NCI-H2196 treated with DMSO at 0.1 percent for 48 hours (cell line): Measurements from ENCODE around the gene SH3BGRL2.
"Not testable (repeated sequence)": the region's sequence is repeated elsewhere in the genome, so short reads cannot be mapped to it uniquely, and the experiment has no call there.

ENCODE experiments used
- DNase-seq: peaks from one replicate; lab custom pipeline; 2025; ENCODE audit not compliant: unreplicated experiment; lab: John Stamatoyannopoulos, UW

Gene SH3BGRL2

GRCh38 chr6:79647741-79648140 lies 16.6 kb downstream of the SH3BGRL2 start:
- no peak for DNase-seq

- no peak for DNase-seq
Observed at GRCh38 chr6:79648328-79648727, 17.2 kb downstream of the SH3BGRL2 start.

- no peak for DNase-seq
Observed at GRCh38 chr6:79649016-79649415, 17.9 kb downstream of the SH3BGRL2 start.

- no peak for DNase-seq
Observed at GRCh38 chr6:79650950-79651349, 19.8 kb downstream of the SH3BGRL2 start.

GRCh38 chr6:79656134-79656533 lies 25.0 kb downstream of the SH3BGRL2 start:
- DNase-seq, result no peak

DNA sequence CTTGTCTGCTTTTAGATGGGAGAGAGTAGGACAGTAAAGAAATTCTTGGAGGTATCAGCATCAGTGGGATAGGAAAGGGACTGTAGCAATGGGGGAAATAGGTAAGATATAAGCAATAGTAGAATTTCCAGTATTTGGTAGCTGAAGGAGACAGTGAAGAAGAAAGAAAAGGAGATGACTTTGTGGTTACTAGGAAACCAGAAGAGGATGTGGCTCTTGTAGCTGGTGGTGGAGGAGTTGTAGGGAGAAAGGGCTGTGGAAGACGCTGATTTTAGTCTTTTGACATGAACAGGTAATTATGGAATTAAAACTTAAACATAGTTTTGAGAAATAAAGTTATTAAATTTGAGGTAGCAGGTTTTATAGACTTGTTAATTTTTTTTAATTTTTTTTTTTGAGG lies 26.1 kb downstream of the SH3BGRL2 start:
- DNase-seq, result no peak

DNA sequence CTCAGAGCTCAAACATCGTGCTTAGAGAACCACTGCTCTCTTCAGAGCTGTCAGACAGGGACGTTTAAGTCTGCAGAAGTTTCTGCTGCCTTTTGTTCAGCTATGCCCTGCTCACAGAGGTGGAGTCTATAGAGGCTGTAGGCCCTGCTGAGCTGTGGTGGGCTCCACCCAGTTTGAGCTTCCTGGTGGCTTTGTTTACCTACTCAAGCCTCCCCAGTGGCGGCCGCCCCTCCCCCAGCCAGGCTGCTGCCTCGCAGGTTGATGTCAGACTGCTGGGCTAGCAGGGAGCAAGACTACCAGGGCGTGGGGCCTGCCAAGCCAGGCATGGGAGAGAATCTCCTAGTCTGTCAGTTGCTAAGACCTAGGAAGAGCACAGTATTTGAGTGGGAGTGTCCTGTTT lies 32.5 kb downstream of the SH3BGRL2 start:
- not testable (repeated sequence) for DNase-seq

GRCh38 chr6:79665725-79666551 lies 34.8 kb downstream of the SH3BGRL2 start:
- DNase-seq, result no peak

- no peak for DNase-seq
Observed at GRCh38 chr6:79666634-79667033, 35.5 kb downstream of the SH3BGRL2 start.

- no peak for DNase-seq
Observed at GRCh38 chr6:79668381-79668780, 37.3 kb downstream of the SH3BGRL2 start.

GRCh38 chr6:79669766-79670165 lies 38.6 kb downstream of the SH3BGRL2 start:
- DNase-seq, result no peak

DNA sequence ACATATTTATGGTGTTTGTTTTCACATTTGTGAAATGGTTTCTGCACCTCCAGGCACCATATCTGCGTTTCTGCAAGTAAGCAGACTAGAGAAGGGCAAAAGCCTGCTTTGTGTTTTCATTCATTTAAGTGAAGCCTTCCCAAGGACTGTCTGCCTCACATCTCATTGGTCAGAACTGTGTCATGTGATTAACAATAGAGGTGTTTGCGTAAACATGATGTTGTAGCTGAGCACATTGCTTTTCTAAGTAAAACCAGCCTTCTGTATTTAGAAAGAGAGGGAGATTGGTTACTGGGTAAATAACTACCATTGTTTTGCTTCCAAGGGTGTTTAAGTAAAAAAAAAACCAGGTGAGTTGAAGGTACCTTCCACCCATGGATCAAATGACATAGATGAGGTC lies 39.7 kb downstream of the SH3BGRL2 start:
- DNase-seq, result peak; percentile 92

DNA sequence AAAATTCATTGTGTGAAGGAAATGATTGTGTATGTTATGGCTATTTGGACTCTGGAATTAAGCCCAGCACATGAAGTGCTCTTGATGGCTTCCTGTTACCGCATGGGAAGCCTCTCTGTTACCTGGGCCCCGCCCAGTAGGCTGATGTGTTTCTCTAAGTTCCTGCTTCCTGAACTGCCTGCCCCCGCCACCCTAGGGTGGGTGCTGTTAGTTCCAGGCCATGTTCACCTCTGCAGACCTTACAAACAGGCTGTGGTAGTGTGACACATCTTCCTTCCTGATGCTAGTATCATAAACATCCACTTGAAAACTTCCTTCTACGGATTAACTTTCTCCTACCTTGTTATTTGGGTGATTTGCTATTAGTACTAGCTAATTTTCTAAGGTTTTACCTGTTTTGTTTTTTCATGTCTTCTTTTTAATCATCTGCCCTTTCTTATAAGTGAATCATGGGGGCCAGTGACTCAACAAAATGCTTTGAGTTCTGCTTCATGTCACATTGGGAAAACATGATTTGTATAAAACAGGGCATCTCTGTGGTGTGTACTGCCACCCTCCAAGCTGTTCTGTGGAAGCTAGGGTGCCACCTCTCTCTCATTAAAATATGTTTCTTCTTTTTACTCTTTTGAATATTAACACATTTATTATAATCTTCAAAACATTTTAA lies 40.6 kb downstream of the SH3BGRL2 start:
- DNase-seq, result peak; percentile 76

DNA sequence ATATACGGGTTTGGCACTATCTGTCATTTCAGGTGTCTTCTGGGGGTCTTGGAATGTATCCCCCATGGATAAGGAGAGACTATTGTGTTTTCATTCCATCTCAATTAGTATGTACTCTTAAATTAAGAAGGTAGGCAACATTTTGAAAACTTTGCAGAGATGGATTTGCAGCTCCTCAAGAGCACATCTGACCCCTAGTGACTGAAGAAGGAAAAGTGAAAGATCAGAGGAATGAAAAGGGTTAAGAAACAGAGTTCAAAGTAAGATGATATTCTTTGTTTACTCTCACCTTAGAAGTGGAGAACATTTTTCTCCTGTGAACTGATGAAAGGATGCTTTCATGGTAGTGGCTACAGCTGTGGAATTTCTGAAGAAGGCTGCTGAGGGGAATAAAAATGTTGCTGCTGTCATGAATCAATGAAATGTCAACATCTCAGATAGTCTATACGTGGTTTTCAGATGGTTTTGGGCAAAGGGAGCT lies 41.5 kb downstream of the SH3BGRL2 start:
- peak; percentile 27 for DNase-seq

- no peak for DNase-seq
Observed at GRCh38 chr6:79673947-79674346, 42.8 kb downstream of the SH3BGRL2 start.

- DNase-seq, result no peak
Observed at GRCh38 chr6:79676785-79677736, 45.9 kb downstream of the SH3BGRL2 start.

DNA sequence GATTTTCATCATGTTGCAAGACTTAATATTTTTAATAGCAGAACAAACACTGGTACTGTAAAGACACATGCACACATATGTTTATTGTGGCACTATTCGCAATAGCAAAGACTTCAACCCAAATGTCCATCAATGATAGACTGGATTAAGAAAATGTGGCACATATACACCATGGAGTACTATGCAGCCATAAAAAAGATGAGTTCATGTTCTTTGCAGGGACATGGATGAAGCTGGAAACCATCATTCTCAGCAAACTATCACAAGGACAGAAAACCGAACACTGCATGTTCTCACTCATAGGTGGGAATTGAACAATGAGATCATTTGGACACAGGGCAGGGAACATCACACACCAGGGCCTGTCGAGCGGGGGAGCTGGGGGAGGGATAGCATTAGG lies 51.6 kb downstream of the SH3BGRL2 start:
- not testable (repeated sequence) for DNase-seq

- no peak for DNase-seq
Observed at GRCh38 chr6:79684876-79685275, 53.7 kb downstream of the SH3BGRL2 start.

GRCh38 chr6:79686707-79687309 lies 55.7 kb downstream of the SH3BGRL2 start:
- DNase-seq, result no peak

DNA sequence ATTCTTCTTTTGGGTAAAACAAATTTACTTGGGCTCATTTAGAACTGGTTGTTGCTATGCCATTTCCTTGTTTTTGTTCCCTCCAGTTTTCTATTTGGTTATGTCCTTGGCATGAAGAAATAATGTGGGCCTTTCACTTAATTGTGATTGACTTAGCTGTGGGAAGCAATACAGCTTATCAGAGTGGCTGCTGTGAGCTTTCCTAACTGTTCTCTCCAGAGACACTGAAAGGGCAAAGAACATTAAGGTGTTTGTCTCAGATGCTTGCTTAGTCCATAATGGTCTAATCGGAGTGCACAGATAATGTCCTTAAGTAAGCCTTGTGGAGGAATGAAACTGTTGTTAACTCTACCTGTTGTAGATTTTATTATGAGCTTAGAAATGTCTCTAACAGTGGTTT lies 56.6 kb downstream of the SH3BGRL2 start:
- no peak for DNase-seq

GRCh38 chr6:79694156-79694555 lies 63.0 kb downstream of the SH3BGRL2 start:
- DNase-seq, result no peak
